Activated naive CD8-positive, alpha-beta T cell treated with anti-CD3 and anti-CD28 coated beads, Interleukin-2, amount 50 U/mL, for 16 hours (primary cell): ENCODE results near the gene MRPL36.

Source experiments
- DNase-seq: peaks from one replicate; pipeline ENCODE4 v3.0.0-alpha.2; 2020; ENCODE audit warnings: low read depth, low spot score

The MRPL36 gene

GRCh38 chr5:1765141-1765879 is 34.3 kb downstream of the MRPL36 start:
- DNase-seq: no peak

DNA sequence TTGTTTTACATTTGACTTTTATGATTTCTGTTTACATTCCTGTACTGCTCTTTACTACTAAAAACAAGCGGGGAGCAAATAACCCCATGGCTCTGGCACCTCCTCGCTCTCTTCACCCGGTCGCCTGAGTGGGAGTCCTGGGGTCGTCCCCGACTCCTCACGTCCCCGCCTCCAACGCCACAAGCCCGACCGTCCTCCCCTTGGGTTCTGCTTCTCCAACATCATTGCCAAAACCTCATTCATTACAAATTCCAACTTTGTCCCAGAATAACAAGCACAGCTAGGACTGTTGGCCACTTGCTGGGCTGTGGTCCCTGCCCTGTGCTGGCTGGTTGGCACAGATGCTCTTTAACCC is 35.1 kb downstream of the MRPL36 start:
- DNase-seq: no peak

- DNase-seq: no peak
Observed at GRCh38 chr5:1763960-1764605, 35.6 kb downstream of the MRPL36 start.

DNA sequence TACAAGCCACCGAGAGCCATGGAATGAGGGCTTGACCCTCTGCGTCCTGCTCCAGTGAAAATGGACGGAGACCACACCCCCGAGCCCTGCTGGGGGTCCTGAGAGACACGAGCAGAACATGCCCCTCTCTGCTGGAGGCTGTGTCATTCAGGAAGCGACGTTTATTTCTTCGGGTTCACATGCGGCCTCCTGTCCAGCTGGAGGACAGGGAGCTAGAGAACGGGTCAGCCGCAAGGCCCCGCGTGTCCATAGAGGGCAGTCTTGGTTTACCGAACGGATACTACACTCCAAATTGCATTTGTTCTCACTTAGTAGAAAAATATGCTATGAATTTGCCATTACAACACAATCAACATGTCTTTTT is 36.1 kb downstream of the MRPL36 start:
- DNase-seq: no peak

DNA sequence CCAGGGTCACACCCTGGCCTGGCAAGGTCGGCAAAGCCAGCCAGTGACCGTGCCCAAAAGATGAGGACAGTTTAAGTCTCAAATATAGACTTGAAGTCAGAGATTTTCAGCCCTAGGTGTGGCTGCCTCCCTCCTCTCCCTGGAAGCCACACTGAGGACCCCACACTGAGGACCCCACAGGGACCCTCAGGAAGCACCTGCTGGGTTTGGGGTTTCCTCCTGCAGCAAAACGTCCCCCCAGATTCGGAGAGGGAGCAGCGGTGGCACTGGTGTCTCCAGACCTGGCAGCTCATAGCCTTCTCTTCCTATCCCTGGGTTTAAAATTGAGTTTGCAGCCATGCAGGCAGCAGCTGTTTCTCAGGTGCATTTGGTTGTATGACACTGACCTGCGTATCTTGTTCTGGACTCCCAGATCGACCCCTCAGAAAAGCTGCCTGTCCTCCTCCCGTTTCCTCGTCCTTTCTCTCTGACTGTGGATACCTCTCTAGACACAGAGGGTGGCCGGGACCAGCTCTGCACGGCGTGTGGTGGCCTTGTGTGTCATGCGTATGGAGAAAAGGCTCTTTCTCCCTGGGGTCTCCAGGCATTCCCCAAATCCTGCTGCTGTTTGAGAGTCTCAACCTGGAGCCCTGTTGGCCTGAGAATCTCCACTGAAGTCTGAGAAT is 36.6 kb downstream of the MRPL36 start:
- no peak for DNase-seq

DNA sequence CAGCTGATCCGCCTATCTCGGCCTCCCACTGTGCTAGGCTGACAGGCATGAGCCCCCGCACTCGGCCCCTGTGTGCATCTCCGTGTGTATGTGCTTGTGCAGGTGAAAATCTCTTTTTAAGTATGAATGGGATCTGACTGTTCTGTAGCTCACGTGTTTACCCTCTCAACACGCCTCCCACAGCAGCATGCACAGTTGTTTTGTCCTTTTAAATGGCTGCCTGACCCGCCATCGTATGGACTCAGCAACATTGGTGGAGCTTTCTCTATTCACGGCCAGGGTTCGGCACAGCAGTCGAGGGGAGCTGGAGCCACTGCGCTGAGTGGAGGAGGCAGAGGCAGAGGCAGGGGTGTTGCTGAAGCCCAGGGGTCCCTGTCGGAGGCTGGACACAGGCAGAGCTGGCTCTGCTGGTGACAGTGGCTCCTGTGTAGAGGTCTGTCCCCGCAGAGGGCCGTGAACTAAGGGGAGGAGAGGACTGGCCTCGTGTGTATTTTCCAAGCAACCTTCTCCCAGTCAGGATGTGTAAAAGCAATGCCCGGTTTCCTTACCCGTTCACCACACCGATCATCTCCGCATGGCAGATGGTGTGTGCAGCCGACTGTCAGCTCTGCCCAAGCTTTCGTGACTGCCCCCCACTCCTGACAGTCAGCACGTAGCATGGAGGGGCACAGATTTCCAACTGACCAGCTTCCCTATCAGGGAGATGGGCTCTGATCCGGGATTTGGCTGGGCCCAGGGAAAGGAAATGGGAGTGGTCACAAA is 37.3 kb downstream of the MRPL36 start:
- DNase-seq: no peak

DNA sequence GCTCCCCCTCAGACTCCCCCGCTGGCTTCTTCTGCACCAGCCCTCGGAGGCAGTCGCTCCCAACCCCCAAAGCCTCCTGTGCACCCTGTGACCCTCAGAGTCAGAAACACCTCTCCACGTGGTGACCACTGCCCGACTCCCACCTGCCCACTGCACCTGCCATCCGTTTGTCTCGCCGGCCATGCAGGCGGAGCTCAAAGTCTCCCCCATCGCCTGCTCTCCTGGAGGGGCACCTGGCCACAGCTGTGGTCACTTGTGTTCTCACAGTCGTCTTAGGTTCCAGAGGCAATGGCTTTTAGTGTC is 38.2 kb downstream of the MRPL36 start:
- no peak for DNase-seq

DNA sequence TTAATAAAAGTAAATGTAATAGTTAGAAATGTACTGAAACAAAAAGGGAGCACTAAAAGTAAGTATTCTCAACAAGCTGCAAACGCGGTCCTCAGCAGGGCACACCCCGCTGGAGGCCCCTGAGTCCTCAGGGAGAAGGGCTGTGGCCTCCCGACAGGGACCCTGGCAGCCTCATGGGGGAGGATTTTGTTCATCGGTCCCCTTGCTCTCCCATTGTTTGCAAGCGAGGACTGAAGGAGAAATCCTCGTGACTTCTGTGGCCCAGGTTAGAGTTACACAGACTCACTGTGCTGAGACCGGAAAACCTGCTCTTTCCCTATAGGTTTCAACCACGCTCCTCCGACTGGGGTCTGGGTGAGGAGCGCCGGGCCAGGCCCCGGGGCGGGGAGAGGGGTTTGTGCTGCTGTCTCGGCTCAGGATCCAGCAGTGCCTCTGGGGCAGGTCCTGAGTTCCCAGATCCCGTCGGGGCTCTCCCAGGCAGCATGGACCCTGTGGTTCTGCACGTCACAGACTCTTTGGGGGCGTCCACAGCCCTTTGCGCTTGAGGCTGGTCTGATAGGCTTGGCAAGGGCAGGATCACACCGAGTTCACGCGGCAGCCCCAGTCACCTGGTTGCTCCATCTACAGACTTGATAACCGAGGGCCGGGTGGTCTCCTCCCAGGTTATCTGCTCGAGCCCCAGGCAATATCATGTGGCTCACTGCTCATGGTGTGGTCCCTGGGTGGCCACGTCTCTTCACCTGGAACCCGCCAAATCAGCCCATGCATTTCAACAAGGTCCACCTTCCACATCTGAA is 38.8 kb downstream of the MRPL36 start:
- DNase-seq: no peak

- no peak for DNase-seq
Observed at GRCh38 chr5:1760231-1760630, 39.4 kb downstream of the MRPL36 start.

DNA sequence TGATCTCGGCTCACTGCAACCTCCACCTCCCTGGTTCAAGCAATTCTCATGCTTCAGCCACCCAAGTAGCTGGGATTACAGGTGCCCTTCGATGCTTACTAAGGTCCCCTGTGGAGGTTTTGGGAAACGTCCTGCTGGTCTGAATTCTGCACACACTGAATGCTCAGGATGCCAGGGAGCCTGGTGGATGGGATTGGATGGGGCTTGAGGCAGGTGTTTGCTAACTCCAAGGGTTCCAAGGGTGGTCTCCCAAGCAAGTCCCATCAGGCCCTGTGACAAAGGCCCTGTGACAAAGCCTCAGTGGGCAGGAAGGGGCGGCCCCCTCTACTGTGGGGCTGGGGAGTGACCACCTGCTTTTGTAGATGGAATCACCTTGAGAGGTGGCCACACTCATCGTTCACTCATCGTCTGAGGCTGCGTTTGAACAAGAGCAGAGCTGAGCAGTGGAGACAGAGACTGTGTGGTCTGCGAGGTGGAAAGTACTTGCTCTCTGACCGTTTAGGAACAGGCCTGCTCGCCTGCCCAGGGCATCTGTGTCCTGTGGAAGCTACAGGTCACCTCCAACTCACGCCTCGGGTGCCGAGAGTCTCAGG is 40.2 kb downstream of the MRPL36 start:
- DNase-seq: no peak

DNA sequence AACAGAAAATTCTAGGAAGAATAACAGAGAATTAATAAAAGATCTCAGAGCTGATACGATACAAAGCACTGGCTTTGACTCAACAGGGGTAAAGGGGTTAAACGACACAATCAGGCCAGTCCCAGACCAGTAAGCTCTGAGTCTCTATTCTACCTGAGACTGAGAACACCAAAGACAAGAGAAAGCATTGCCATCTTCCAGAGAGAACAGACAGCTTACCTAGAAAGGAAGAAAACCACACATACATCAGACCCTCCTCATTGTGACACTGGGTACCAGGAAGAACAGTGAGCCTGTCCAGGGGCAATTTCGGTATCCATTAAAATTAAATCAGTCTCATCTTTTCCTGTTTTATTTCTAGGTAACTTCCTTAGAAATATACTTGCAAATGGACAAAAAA is 41.1 kb downstream of the MRPL36 start:
- no peak for DNase-seq

DNA sequence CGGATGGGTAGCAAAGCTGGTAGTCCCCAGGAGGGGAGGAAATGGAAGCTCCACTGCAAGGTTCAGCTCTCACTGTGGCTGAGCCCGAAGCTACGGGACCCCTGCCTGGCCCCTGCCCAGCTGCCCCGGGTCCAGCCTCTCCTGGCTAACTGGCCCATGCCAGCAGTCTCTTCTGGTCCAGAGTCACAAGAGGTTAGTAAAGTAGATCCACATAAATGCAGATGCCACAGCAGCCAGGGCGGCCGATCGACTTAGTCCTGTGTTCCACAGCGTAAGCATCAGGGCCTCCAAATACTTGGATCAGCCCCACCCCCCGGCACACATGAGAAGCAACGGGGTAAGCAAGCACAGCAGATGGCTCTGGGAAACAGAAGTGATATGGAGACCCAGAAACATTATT is 42.1 kb downstream of the MRPL36 start:
- no peak for DNase-seq

- DNase-seq: no peak
Observed at GRCh38 chr5:1756481-1756880, 43.2 kb downstream of the MRPL36 start.

- no peak for DNase-seq
Observed at GRCh38 chr5:1755321-1755949, 44.2 kb downstream of the MRPL36 start.

GRCh38 chr5:1754531-1755220 is 45.0 kb downstream of the MRPL36 start:
- no peak for DNase-seq

DNA sequence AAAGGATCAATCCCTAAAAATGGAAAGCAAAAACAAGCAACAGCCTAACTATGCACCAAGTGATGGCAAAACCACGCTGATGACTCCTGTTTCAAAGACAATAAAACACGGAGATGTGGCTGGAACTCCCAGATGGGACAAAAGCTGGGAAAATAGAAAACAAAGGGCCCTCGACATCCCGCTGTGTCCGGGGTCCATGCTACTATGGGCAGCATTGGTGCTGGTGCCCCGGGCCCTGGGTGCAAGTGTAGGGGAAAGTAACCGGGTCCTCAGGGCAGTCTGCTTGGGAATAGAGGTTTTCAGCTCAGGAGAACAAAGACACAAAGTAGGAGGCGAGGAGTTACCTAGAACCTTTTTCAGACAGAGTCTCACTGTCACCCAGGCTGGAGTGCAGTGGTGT is 46.1 kb downstream of the MRPL36 start:
- DNase-seq: no peak

- no peak for DNase-seq
Observed at GRCh38 chr5:1752881-1753280, 46.8 kb downstream of the MRPL36 start.

DNA sequence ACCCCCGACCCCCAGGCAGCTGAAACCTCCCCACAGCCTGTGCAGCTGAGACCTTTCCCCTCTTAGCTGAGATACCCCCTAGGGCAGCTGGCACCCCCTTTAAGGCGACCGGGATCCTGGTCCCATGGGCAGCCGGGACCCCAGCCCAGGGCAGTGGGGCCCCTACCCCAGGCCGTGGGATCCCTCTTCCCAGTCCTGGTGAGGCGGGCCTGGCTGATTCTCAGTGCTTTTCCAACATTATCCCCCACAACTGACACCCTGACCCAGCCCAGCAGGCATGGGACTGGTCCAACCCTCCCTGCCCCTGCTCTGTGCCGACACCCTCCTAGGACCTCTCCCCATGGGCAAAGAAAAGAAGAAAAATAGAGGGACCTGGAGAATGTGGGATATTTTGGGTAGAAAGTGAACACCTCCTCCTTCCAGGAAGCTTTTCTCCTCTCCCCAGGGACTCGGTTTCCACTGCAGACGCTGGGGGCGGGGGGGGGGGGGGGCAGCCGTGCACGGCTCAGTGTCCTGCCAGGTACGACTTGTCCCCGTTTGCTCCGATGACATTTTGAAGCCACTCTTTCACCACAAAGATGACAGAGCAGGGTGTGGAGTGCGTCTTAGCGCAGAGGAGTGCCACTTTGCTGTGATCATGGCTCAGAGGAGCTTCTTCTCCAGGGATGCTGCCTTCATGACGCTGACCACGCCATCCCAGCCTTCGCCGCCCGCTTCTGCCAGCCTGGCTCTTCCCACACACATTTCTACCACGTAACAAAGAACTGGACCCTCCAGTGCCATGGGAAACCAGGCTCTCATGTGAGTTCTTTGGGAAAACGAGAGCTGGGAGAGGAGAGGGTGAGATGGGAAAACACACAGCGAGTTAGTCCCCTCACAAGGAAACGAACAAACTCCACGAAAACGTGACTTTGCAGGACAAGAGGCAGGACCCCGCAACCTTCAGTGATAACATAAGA is 47.5 kb downstream of the MRPL36 start:
- DNase-seq: no peak
